T-helper 2 cell treated with Interferon-gamma antibody and Interleukin-4, amounts not matched to agents 5 μg/mL and 100 μg/mL, for 36 hours (primary cell): ENCODE data around the gene TMEM62.
"Not testable (repeated sequence)": the region's sequence is repeated elsewhere in the genome, so short reads cannot be mapped to it uniquely, and the experiment has no call there.

Experiments used
- DNase-seq: peaks from one replicate; pipeline ENCODE4 v3.0.0; 2021; ENCODE audit warnings: low spot score
- H3K27ac Mint-ChIP-seq: one replicate; pipeline ENCODE4 v1.8.0; 2021; ENCODE audit warnings: mild to moderate bottlenecking, mixed read lengths
- H3K27me3 Mint-ChIP-seq: one replicate; pipeline ENCODE4 v1.8.0; 2021; ENCODE audit warnings: low read depth, mixed read lengths
- H3K36me3 Mint-ChIP-seq: one replicate; pipeline ENCODE4 v1.8.0; 2021; ENCODE audit warnings: low read depth, mixed read lengths
- H3K4me1 Mint-ChIP-seq: one replicate; pipeline ENCODE4 v1.8.0; 2021; ENCODE audit warnings: low read depth, mixed read lengths
- H3K4me3 Mint-ChIP-seq: one replicate; pipeline ENCODE4 v1.8.0; 2022; ENCODE audit warnings: mild to moderate bottlenecking, moderate library complexity, mixed read lengths
- H3K9me3 Mint-ChIP-seq: one replicate; pipeline ENCODE4 v1.8.0; 2021; ENCODE audit warnings: mixed read lengths

The TMEM62 gene

GRCh38 chr15:43104426-43104825 is 29.0 kb upstream of the TMEM62 start:
- no peak overlapping the region for H3K27ac Mint-ChIP-seq
- H3K4me1 Mint-ChIP-seq, result peaks cover 48% of the 10 kb centered on the region
- H3K36me3 Mint-ChIP-seq, result peaks cover 41% of the 10 kb centered on the region
- no peaks in the 10 kb centered on the region for H3K27me3 Mint-ChIP-seq
- no peaks in the 10 kb centered on the region for H3K9me3 Mint-ChIP-seq
- DNase-seq, result no peak
- peak overlapping the region; percentile 56 for H3K4me3 Mint-ChIP-seq

GRCh38 chr15:43105077-43105736 is 28.2 kb upstream of the TMEM62 start:
- Mint-ChIP-seq H3K27me3 (no peaks in the 10 kb centered on the region), H3K27ac (peak overlapping the region; percentile 96), H3K9me3 (no peaks in the 10 kb centered on the region), H3K36me3 (peaks cover 36% of the 10 kb centered on the region), H3K4me1 (peaks cover 44% of the 10 kb centered on the region), H3K4me3 (peak overlapping the region; percentile 93)
- peak; percentile 18 for DNase-seq

- H3K4me3 Mint-ChIP-seq, result peak within 1 kb of the TSS; percentile 93
- H3K27me3 Mint-ChIP-seq, result no peaks in the 10 kb centered on the region
- peaks cover 40% of the 10 kb centered on the region for H3K4me1 Mint-ChIP-seq
- H3K36me3 Mint-ChIP-seq, result peaks cover 32% of the 10 kb centered on the region
- H3K27ac Mint-ChIP-seq, result peak within 1 kb of the TSS; percentile 96
- no peaks in the 10 kb centered on the region for H3K9me3 Mint-ChIP-seq
- peak; percentile 90 for DNase-seq
Measured at GRCh38 chr15:43105778-43106485, 27.5 kb upstream of the TMEM62 start, which contains the start of gene UBR1. TSS of gene UBR1 (minus strand) at chr15:43106038. CDS start at chr15:43106022, 16 bp downstream.

GRCh38 chr15:43106486-43106829 is 26.9 kb upstream of the TMEM62 start:
- peaks cover 35% of the 10 kb centered on the region for H3K4me1 Mint-ChIP-seq
- peak overlapping the region; percentile 96 for H3K27ac Mint-ChIP-seq
- no peaks in the 10 kb centered on the region for H3K27me3 Mint-ChIP-seq

DNA sequence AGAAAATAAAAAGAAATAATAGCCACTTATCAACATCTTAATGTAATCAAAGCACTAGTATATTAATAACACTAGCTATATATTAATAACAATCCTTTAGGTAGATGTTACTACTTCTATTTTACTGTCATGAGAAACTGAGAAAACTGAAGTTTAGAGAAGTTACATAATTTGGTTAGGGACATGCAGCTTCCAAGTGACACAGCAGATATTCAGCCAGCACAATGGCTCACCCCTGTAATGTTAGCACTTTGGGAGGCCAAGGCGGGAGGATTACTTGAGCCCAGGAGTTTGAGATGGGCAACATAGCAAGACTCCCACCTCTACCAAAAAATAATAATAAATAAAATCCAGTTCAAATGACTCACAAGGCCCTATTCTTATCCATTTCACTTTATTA is 25.6 kb upstream of the TMEM62 start:
- Mint-ChIP-seq H3K9me3 (no peaks in the 10 kb centered on the region), H3K36me3 (peaks cover 18% of the 10 kb centered on the region), H3K4me1 (peaks cover 27% of the 10 kb centered on the region), H3K27ac (no peak overlapping the region), H3K27me3 (no peaks in the 10 kb centered on the region), H3K4me3 (no peak overlapping the region)
- no peak for DNase-seq

More at GRCh38 chr15:43106486-43106829, 26.9 kb upstream of the TMEM62 start:
- Mint-ChIP-seq H3K9me3 (no peaks in the 10 kb centered on the region), H3K36me3 (peaks cover 27% of the 10 kb centered on the region), H3K4me3 (peak overlapping the region; percentile 93)
- DNase-seq, result no peak

DNA sequence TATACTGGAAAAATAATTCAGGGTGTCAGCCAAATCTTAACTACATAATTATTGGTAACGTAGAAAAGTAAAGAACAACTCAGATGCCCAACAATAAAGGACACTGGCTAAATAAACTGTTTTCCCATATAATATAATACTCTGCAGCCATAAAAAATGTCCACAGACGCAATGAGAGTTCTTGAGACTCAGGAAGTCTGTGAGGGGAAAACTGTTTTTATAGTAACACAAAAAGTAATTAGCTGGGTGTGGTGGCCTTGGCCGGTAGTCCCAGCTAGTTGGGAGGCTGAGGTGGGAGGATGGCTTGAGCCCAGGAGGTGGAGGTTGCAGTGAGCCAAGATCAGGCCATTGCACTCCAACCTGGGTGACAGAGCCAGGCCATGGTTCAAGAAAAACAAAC is 22.0 kb upstream of the TMEM62 start:
- H3K9me3 Mint-ChIP-seq, result no peaks in the 10 kb centered on the region
- H3K4me3 Mint-ChIP-seq, result no peak overlapping the region
- DNase-seq, result no peak
- H3K36me3 Mint-ChIP-seq, result no peaks in the 10 kb centered on the region
- peaks cover 7% of the 10 kb centered on the region for H3K27me3 Mint-ChIP-seq
- peaks cover 6% of the 10 kb centered on the region for H3K4me1 Mint-ChIP-seq
- no peak overlapping the region for H3K27ac Mint-ChIP-seq

DNA sequence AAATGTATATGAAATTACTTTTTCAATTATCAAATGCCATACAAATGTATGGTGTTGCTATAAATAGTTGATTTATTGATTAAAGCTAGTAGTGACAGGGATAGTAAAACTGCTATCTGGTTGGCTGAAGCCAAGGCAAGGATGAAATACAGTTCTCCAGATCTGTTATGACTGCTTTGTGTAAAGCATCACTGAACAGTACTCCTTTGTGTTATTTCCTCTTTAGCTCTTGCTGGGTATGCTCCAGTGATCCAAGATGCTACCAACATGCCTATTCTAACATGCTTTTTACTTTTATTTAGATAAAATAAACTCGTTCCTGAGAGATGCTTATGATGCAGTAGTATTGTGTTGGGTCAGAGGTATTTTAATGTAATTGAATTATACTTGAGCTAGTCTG is 15.1 kb upstream of the TMEM62 start:
- DNase-seq, result no peak
- Mint-ChIP-seq H3K4me1 (peaks cover 14% of the 10 kb centered on the region), H3K27ac (no peak overlapping the region), H3K27me3 (peaks cover 46% of the 10 kb centered on the region), H3K4me3 (no peak overlapping the region), H3K9me3 (no peaks in the 10 kb centered on the region), H3K36me3 (no peaks in the 10 kb centered on the region)

DNA sequence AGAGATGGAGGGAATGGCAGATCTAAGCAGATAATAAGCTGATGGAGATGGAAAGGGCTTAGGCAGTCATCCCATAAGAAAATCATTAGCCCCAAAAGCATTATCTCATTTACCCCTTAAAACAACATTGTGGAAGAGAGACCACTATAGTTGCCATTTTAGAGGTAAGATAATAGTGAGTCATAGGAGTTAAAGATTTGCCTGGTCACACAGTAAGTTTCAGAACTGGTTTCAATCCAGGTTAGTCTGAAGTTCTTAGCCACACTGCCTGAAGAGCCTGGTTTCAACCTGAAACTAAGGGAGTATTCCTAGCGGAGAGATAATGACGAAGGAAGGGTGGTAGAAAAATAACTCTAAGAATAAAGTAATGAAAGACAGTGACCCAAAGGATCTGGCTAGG is 14.6 kb upstream of the TMEM62 start:
- Mint-ChIP-seq H3K27me3 (peaks cover 46% of the 10 kb centered on the region), H3K4me3 (no peak overlapping the region), H3K27ac (no peak overlapping the region), H3K36me3 (no peaks in the 10 kb centered on the region), H3K9me3 (no peaks in the 10 kb centered on the region), H3K4me1 (peaks cover 15% of the 10 kb centered on the region)
- no peak for DNase-seq

GRCh38 chr15:43121863-43122262 is 11.5 kb upstream of the TMEM62 start:
- no peak for DNase-seq
- no peaks in the 10 kb centered on the region for H3K9me3 Mint-ChIP-seq
- peak overlapping the region; percentile 91 for H3K4me3 Mint-ChIP-seq
- no peak overlapping the region for H3K27ac Mint-ChIP-seq
- peaks cover 37% of the 10 kb centered on the region for H3K27me3 Mint-ChIP-seq
- H3K4me1 Mint-ChIP-seq, result peaks cover 15% of the 10 kb centered on the region
- H3K36me3 Mint-ChIP-seq, result no peaks in the 10 kb centered on the region

DNA sequence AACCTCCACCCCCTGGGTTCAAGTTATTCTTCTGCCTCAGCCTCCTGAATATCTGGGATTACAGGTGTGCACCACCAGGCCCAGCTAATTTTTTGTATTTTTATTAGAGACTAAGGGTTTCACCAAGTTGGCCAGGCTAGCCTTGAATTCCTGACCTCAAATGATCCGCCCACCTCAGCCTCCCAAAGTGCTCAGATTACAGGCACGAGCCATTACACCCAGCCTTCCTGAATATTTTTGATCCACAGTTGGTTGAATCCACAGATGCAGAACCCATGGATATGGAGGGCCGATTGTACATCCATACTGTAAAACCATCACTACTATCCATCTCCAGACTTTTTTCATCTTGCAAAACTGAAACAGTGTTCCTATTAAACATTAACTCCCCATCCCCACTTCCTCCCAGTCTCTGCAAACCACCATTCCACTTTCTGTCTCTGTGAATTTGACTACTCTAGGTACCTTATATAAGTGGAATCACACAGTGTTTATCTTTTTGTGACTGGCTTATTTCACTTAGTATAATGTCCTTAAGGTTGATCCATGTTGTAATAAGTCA is 8.2 kb upstream of the TMEM62 start:
- H3K27me3 Mint-ChIP-seq, result peaks cover 44% of the 10 kb centered on the region
- peaks cover 19% of the 10 kb centered on the region for H3K4me1 Mint-ChIP-seq
- H3K27ac Mint-ChIP-seq, result no peak overlapping the region
- peaks cover 10% of the 10 kb centered on the region for H3K9me3 Mint-ChIP-seq
- DNase-seq, result no peak
- no peak overlapping the region for H3K4me3 Mint-ChIP-seq
- H3K36me3 Mint-ChIP-seq, result peaks cover 3% of the 10 kb centered on the region

DNA sequence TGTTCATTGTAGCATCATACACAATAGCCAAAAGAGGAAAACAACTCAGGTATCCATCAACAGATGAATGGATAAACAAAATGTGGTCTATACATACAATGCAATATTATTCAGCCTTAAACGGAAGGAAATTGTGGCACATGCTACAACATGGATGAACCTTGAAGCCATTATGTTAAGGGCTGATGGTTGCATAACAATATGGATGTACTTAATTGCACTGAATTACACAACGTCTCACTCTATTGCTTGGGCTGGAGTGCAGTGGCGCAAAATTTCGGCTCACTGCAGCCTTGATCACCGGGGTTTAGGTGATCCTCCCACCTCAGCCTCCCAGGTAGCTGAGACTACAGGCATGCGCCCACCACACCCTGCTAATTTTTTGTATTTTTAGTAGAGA is 7.0 kb upstream of the TMEM62 start:
- no peak for DNase-seq
- Mint-ChIP-seq H3K9me3 (peaks cover 10% of the 10 kb centered on the region), H3K27me3 (peaks cover 37% of the 10 kb centered on the region), H3K27ac (no peak overlapping the region), H3K4me3 (no peak overlapping the region), H3K36me3 (peaks cover 3% of the 10 kb centered on the region), H3K4me1 (peaks cover 19% of the 10 kb centered on the region)

DNA sequence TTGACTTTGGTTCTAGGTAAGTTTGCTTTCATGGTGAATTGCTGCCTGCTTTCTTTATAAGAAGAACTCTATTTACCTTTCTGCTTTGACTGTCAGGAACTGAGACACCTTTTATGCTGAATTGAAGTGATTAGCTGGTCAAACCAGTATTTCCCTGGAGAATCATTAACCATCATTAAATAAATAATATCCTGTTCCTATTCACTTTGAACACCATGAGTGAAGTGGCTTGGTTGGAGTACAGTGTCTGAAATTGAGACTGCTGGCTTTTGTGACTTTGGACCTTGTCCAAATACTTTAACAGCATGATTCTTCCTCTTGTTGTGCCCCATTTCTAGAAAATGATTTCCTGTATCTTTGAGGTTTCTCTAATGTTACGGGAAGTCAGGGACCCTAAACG is 5.6 kb upstream of the TMEM62 start:
- Mint-ChIP-seq H3K4me1 (peaks cover 13% of the 10 kb centered on the region), H3K27me3 (peaks cover 34% of the 10 kb centered on the region), H3K4me3 (no peak overlapping the region), H3K27ac (no peak overlapping the region), H3K36me3 (peaks cover 3% of the 10 kb centered on the region), H3K9me3 (peaks cover 10% of the 10 kb centered on the region)
- DNase-seq, result no peak

GRCh38 chr15:43128174-43128979 is 5.0 kb upstream of the TMEM62 start:
- not testable (repeated sequence) for H3K4me3 Mint-ChIP-seq, DNase-seq, H3K27ac Mint-ChIP-seq, H3K36me3 Mint-ChIP-seq
- Mint-ChIP-seq H3K9me3 (peaks cover 10% of the 10 kb centered on the region), H3K4me1 (peaks cover 12% of the 10 kb centered on the region), H3K27me3 (peaks cover 32% of the 10 kb centered on the region)

DNA sequence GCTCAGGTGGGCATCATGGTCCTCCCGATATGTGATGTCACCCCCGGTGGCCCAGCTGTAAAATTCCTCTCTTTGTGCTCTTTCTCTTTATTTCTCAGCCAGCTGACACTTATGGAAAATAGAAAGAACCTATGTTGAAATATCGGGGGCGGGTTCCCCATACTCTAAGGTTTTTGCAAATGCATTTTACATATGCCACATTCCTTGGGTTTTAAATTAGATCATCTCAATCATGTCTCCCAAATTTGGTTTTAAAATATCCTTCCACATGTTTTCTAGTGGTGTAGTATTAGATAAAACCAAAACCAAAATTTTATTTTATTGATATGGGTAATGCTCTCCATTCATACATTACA is 4.4 kb upstream of the TMEM62 start:
- peaks cover 32% of the 10 kb centered on the region for H3K27me3 Mint-ChIP-seq
- H3K9me3 Mint-ChIP-seq, result peaks cover 10% of the 10 kb centered on the region
- no peak overlapping the region for H3K27ac Mint-ChIP-seq
- peaks cover 12% of the 10 kb centered on the region for H3K4me1 Mint-ChIP-seq
- H3K4me3 Mint-ChIP-seq, result no peak overlapping the region
- peaks cover 3% of the 10 kb centered on the region for H3K36me3 Mint-ChIP-seq
- no peak for DNase-seq
